H9 (cell line): ENCODE measurements around the gene PLSCR5. TPM values are rescaled to one million over a fixed set of nuclear protein-coding genes. Genes with fewer than 3 reads are reported as not detected.
A peak's percentile ranks its signal among the peaks of the same experiment; 100 is the strongest.

ENCODE experiments used
- DNase-seq: peaks from one replicate; pipeline ENCODE4 v3.0.0-alpha.2; 2017
- H2AFZ ChIP-seq: one replicate; pipeline ENCODE4 v1.6.1; 2013; ENCODE audit warnings: mild to moderate bottlenecking, low read length, control low read depth, moderate library complexity
- H2AK5ac ChIP-seq: 2 replicates; pipeline ENCODE4 v1.6.1; 2013; ENCODE audit warnings: low read length, control low read depth, mixed read lengths; ENCODE audit not compliant: insufficient read length
- H2BK120ac ChIP-seq: one replicate; pipeline ENCODE4 v1.6.1; 2013; ENCODE audit warnings: low read depth, mild to moderate bottlenecking, low read length, control low read depth, inconsistent platforms; ENCODE audit not compliant: poor library complexity, severe bottlenecking
- H2BK12ac ChIP-seq: 2 replicates; pipeline ENCODE4 v1.6.1; 2013; ENCODE audit warnings: low read length, control low read depth, mixed read lengths, low read depth; ENCODE audit not compliant: insufficient read length
- H2BK15ac ChIP-seq: 2 replicates; pipeline ENCODE4 v1.6.1; 2013; ENCODE audit warnings: low read depth, low read length, control low read depth
- H2BK20ac ChIP-seq: one replicate; pipeline ENCODE4 v1.6.1; 2013; ENCODE audit warnings: low read depth, mild to moderate bottlenecking, low read length, control low read depth, inconsistent platforms; ENCODE audit not compliant: poor library complexity, severe bottlenecking
- H2BK5ac ChIP-seq: 2 replicates; pipeline ENCODE4 v1.6.1; 2013; ENCODE audit warnings: low read length, control low read depth, mixed read lengths; ENCODE audit not compliant: insufficient read length
- H3K14ac ChIP-seq: 2 replicates; pipeline ENCODE4 v1.6.1; 2013; ENCODE audit warnings: low read length, control low read depth; ENCODE audit not compliant: insufficient read depth
- H3K18ac ChIP-seq: 2 replicates; pipeline ENCODE4 v1.6.1; 2013; ENCODE audit warnings: low read depth, mild to moderate bottlenecking, mixed read lengths, low read length, control low read depth; ENCODE audit not compliant: insufficient read length
- H3K23ac ChIP-seq: 2 replicates; pipeline ENCODE4 v1.6.1; 2013; ENCODE audit warnings: low read length, control low read depth, mixed read lengths, low read depth; ENCODE audit not compliant: insufficient read length
- H3K23me2 ChIP-seq: 2 replicates; pipeline ENCODE4 v1.6.1; 2013; ENCODE audit warnings: low read depth, mild to moderate bottlenecking, mixed read lengths, low read length, control low read depth; ENCODE audit not compliant: insufficient read length, poor library complexity, severe bottlenecking
- H3K27ac ChIP-seq: 2 replicates; pipeline ENCODE4 v1.5.1; 2013; ENCODE audit warnings: low read length, control low read depth, mixed read lengths, low read depth; ENCODE audit not compliant: insufficient read length
- H3K27me3 ChIP-seq: 2 replicates; pipeline ENCODE4 v1.6.1; 2013; ENCODE audit warnings: low read length, control low read depth, inconsistent platforms; ENCODE audit not compliant: insufficient read depth
- H3K4ac ChIP-seq: 2 replicates; pipeline ENCODE4 v1.6.1; 2013; ENCODE audit warnings: low read depth, mild to moderate bottlenecking, control low read depth, inconsistent platforms, low read length, moderate library complexity
- H3K4me1 ChIP-seq: 2 replicates; pipeline ENCODE4 v1.6.1; 2013; ENCODE audit warnings: low read length, control low read depth, inconsistent platforms; ENCODE audit not compliant: insufficient read depth
- H3K4me2 ChIP-seq: 2 replicates; pipeline ENCODE4 v1.6.1; 2013; ENCODE audit warnings: low read length, control low read depth, mixed read lengths; ENCODE audit not compliant: insufficient read length, insufficient read depth
- H3K56ac ChIP-seq: 2 replicates; pipeline ENCODE4 v1.6.1; 2013; ENCODE audit warnings: low read depth, mild to moderate bottlenecking, mixed read lengths, low read length, control low read depth; ENCODE audit not compliant: insufficient read length
- H3K79me1 ChIP-seq: 2 replicates; pipeline ENCODE4 v1.6.1; 2013; ENCODE audit warnings: low read depth, mild to moderate bottlenecking, moderate library complexity, low read length, control low read depth, inconsistent platforms; ENCODE audit not compliant: insufficient read depth, poor library complexity, severe bottlenecking
- H3K79me2 ChIP-seq: 2 replicates; pipeline ENCODE4 v1.6.1; 2013; ENCODE audit warnings: low read length, control low read depth, inconsistent platforms; ENCODE audit not compliant: insufficient read depth
- H3K9ac ChIP-seq: 2 replicates; pipeline ENCODE4 v1.6.1; 2013; ENCODE audit warnings: low read length, control low read depth, mixed read lengths; ENCODE audit not compliant: insufficient read length; ENCODE audit errors: extremely low read depth
- H3K9me3 ChIP-seq: one replicate; pipeline ENCODE4 v1.6.1; 2013; ENCODE audit warnings: low read depth, low read length, inconsistent platforms; ENCODE audit not compliant: control insufficient read depth
- H3T11ph ChIP-seq: one replicate; pipeline ENCODE4 v1.6.1; 2013; ENCODE audit warnings: mild to moderate bottlenecking, low read length, control low read depth, inconsistent platforms
- H4K20me1 ChIP-seq: one replicate; pipeline ENCODE4 v1.6.1; 2013; ENCODE audit not compliant: control insufficient read depth, insufficient read length, insufficient read depth
- H4K5ac ChIP-seq: 2 replicates; pipeline ENCODE4 v1.6.1; 2013; ENCODE audit warnings: low read depth, mild to moderate bottlenecking, mixed read lengths, low read length, control low read depth; ENCODE audit not compliant: insufficient read length
- H4K8ac ChIP-seq: replicated peaks from 2 replicates; pipeline ENCODE4 v1.6.1; 2013; ENCODE audit warnings: low read length, control low read depth, mixed read lengths, low read depth; ENCODE audit not compliant: insufficient read length
- H4K91ac ChIP-seq: 2 replicates; pipeline ENCODE4 v1.6.1; 2013; ENCODE audit warnings: low read depth, mild to moderate bottlenecking, moderate library complexity, mixed read lengths, low read length, control low read depth; ENCODE audit not compliant: insufficient read length
- H3K27ac Mint-ChIP-seq, 3 experiments: 2 replicates in 2 of 3; 3 replicates in 1 of 3; pipeline ENCODE4 v1.8.0; 2020 to 2021; ENCODE audit warnings: mixed read lengths in 3 of 3, mild to moderate bottlenecking in 1 of 3, moderate library complexity in 1 of 3
- H3K27me3 Mint-ChIP-seq: 2 replicates; pipeline ENCODE4 v1.8.0; 2021; ENCODE audit warnings: low read depth, mild to moderate bottlenecking, moderate library complexity, mixed read lengths
- H3K36me3 Mint-ChIP-seq, 3 experiments: 2 replicates in 2 of 3; 3 replicates in 1 of 3; pipeline ENCODE4 v1.8.0; 2020 to 2021; ENCODE audit warnings: low read depth in 3 of 3, mixed read lengths in 3 of 3; ENCODE audit not compliant: insufficient read depth in 1 of 3
- H3K4me1 Mint-ChIP-seq, 2 experiments: 2 replicates each; pipeline ENCODE4 v1.8.0; 2020; ENCODE audit warnings: mixed read lengths in 2 of 2
- H3K4me3 Mint-ChIP-seq, 2 experiments: 2 replicates in 1 of 2; 3 replicates in 1 of 2; pipeline ENCODE4 v1.8.0; 2020 to 2021; ENCODE audit warnings: mild to moderate bottlenecking in 2 of 2, mixed read lengths in 2 of 2, moderate library complexity in 1 of 2
- H3K9me3 Mint-ChIP-seq, 2 experiments: 2 replicates in 1 of 2; 3 replicates in 1 of 2; pipeline ENCODE4 v1.8.0; 2020; ENCODE audit warnings: mild to moderate bottlenecking in 2 of 2, mixed read lengths in 2 of 2, moderate library complexity in 1 of 2
- WGBS: extraction: QIAGEN DNeasy Blood & Tissue Kit; methylation state at CpG from one replicate; pipeline ENCODE4 v1.1.7; 2013; ENCODE audit warnings: missing lambda C conversion rate, low lambda C conversion rate, mixed read lengths; ENCODE audit not compliant: insufficient read length; ENCODE audit errors: extremely low coverage; 5-methylcytosine and 5-hydroxymethylcytosine counted together
- total RNA-seq: library from RNA; stranded (reverse); gene quantifications from 2 replicates; pipeline ENCODE4 v1.2.1, GENCODE V29; 2021
- TF ChIP-seq, protein P1 (sequence below): fragments of 200-600 bp; sonication (generic); conservative IDR thresholded peaks from 3 replicates; pipeline ENCODE4 v1.8.0; 2021; ENCODE audit warnings: antibody characterized with exemption, mild to moderate bottlenecking

The PLSCR5 gene
- total RNA-seq, 1 experiment from 2014 or later: not detected

DNA sequence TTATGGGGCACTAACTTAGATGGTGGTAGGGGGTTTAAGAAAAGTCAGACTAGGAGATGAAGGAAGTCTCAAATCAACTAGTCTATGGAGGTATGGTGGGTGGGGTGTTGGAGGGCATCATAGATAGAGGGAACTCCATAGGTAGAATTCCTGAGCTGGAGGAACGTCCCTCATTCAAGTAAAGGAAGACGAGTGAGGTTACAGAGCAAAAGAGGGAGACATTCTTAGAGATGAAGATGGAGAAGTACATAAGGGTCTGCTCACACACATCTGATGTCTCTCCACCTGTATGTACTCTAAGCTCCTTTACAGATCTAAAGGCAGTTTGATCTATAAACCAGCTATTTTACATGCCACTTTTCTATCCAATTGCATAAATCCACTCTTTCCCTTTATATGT, 62.2 kb downstream of the PLSCR5 start:
- H3K79me2 ChIP-seq: peaks cover 5% of the 10 kb centered on the region; the same call in 1 of the 2 replicates
- peaks cover 5% of the 10 kb centered on the region for H3K9me3 ChIP-seq
- no peak overlapping the region for H2BK15ac ChIP-seq
- H3K18ac ChIP-seq: no peak overlapping the region
- H2BK5ac ChIP-seq: no peak overlapping the region
- no peak overlapping the region for H3T11ph ChIP-seq
- peaks cover 25 to 32% of the 10 kb centered on the region in 2 experiments for H3K4me1 Mint-ChIP-seq
- no peak overlapping the region for H2BK120ac ChIP-seq
- no peak overlapping the region for H4K8ac ChIP-seq
- H3K27ac ChIP-seq: no peak overlapping the region
- DNase-seq: no peak
- H3K56ac ChIP-seq: no peak overlapping the region
- no peak overlapping the region for H3K23ac ChIP-seq
- no peak overlapping the region for H3K9ac ChIP-seq
- no CpG with 5 or more reads among the region's 2 CpGs for WGBS
- TF ChIP-seq, protein P1, sequence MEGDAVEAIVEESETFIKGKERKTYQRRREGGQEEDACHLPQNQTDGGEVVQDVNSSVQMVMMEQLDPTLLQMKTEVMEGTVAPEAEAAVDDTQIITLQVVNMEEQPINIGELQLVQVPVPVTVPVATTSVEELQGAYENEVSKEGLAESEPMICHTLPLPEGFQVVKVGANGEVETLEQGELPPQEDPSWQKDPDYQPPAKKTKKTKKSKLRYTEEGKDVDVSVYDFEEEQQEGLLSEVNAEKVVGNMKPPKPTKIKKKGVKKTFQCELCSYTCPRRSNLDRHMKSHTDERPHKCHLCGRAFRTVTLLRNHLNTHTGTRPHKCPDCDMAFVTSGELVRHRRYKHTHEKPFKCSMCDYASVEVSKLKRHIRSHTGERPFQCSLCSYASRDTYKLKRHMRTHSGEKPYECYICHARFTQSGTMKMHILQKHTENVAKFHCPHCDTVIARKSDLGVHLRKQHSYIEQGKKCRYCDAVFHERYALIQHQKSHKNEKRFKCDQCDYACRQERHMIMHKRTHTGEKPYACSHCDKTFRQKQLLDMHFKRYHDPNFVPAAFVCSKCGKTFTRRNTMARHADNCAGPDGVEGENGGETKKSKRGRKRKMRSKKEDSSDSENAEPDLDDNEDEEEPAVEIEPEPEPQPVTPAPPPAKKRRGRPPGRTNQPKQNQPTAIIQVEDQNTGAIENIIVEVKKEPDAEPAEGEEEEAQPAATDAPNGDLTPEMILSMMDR: no peak
- H3K23me2 ChIP-seq: peaks cover 13% of the 10 kb centered on the region
- H3K4ac ChIP-seq: no peak overlapping the region
- peak overlapping the region; percentile 58 for H3K4me2 ChIP-seq
- peaks cover 11 to 20% of the 10 kb centered on the region in 2 experiments for H3K9me3 Mint-ChIP-seq
- H3K27me3 Mint-ChIP-seq: no peaks in the 10 kb centered on the region; the same call in 1 of the 2 replicates
- H3K27me3 ChIP-seq: no peaks in the 10 kb centered on the region
- H3K36me3 Mint-ChIP-seq: peaks cover 29 to 34% (median 29%) of the 10 kb centered on the region in 3 experiments
- H2BK20ac ChIP-seq: no peak overlapping the region
- no peak overlapping the region for H3K27ac Mint-ChIP-seq
- H3K4me1 ChIP-seq: 0 out of 2 replicates have a peak, but pooled peaks cover 3% of the 10 kb centered on the region
- no peaks in the 10 kb centered on the region for H4K20me1 ChIP-seq
- no peak overlapping the region for H2AK5ac ChIP-seq
- H4K91ac ChIP-seq: no peak overlapping the region
- H3K14ac ChIP-seq: no peak overlapping the region
- H4K5ac ChIP-seq: no peak overlapping the region
- no peak overlapping the region for H2BK12ac ChIP-seq
- peak overlapping the region; percentile 87 to 90 for H3K4me3 Mint-ChIP-seq
- no peaks in the 10 kb centered on the region for H3K79me1 ChIP-seq
- no peak overlapping the region for H2AFZ ChIP-seq
